HG03432 (cell line): ENCODE results near the gene PLEKHA1.

Source experiments
- ATAC-seq: cut with Tn5 transposase; IDR thresholded peaks from one replicate; pipeline ENCODE4 v1.9.1; 2021; ENCODE audit warnings: mild to moderate bottlenecking, moderate library complexity; ENCODE audit not compliant: unreplicated experiment

PLEKHA1 gene

GRCh38 chr10:122374237-122374858 lies at the start of gene PLEKHA1:
Gene PLEKHA1, plus strand, starts transcription at chr10:122374708. Its CDS starts 18,493 bp downstream, at chr10:122393201.
- peak; percentile 92 for ATAC-seq

- no peak for ATAC-seq
These were observed 49.3 kb upstream of the PLEKHA1 start for GRCh38 chr10:122325235-122325634.

DNA sequence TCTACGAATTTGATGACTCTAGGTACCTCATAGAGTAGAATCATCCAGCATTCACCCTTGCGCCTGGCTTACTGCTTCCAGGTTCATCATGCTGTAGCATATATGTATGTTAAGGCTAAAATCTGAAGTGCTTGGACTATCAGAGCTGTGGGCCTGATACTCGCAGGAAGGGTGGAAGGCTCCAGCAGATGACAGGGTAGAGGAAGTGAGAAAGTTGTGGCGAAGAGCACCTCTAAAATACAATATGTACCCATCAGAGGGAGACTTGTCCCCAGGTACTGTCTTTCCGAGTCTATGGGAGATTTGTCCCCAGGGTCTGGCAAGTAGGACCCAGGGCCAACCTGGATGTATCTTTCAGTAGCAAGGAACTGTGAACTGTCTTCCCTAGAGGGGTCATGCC lies 48.1 kb upstream of the PLEKHA1 start:
- no peak for ATAC-seq

DNA sequence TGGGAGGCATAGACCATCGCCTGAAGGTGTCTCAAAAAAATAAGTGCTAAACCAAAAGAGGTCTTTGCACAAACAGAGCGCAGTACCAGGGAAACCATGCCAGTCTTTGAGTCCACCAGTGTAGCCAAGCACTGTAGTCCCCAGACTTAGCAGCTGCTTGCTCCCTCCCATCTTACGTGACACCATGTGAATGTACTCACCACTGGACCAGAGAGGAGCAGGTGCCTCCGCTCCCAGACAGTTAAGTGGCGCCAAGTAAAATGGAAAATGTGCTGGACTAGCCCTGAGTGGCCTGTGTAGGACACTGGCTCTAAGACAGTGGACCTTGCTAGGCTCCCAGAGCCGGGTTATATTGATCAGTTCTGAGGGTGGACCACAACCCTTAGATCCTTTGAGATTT lies 47.7 kb upstream of the PLEKHA1 start:
- no peak for ATAC-seq

DNA sequence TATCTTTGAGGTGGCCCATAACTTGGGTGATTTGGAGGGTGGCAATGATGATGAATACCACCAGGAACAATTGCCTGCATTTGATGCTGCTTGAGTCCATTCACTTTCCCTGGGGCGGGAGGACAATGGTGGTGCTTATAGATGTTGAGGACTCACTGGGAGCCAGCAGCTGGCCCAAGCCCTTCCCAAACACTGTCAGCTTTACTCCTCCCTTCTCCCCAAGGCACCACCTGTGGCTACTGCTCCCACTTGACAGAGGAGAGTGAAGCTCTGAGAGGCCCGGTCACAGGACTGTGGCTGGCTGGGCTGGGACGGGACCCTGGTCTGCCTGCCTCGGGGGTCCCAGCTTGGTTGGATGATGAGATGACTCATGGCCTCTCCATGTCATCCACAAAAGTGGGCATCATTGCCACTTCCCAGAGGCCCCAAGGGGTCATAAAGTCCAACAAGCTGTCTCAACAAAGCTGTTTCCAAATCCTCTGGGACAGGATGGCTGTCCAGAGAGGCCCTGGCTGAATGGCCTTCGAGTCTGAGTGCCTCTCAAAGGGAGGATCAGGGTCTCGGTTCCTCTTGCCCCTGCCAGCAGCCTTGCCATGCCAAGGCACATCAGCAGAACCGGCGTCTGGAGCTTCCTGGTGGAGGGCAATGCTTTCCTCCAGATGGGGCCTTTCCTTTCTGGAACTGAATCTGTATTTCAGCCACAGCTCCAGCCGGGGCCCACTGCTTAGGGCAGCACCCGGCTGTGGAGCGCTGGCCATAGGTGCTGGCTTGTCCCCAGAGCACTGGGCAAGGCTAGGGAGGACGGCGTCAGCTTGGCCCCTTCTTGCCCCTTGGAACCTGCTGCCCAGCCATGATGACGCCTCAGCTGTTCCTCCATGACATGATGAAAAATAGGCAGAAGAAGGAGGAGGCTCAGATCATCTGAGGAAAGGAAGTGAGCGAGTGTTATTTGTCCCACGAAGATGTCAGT lies 47.0 kb upstream of the PLEKHA1 start:
- no peak for ATAC-seq

DNA sequence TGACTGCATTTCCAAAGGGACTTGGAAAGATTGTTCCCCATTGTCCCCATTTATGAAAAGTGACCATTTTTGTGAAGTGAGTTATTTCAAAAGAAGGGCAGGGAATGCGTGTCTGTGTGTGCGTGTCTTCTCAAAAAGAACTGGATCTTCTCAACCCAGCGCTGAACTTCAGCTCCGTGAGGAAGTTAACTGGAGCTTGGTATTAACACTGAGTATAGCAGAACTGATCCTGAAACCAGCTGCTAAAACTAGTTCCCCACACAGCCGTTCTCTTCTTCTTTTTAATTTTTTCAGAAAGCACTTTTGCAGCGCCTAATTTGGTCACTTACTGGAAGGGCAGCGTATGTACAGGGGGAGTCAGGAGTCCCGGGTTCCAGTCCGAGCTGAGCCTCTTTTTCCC lies 45.8 kb upstream of the PLEKHA1 start:
- no peak for ATAC-seq

DNA sequence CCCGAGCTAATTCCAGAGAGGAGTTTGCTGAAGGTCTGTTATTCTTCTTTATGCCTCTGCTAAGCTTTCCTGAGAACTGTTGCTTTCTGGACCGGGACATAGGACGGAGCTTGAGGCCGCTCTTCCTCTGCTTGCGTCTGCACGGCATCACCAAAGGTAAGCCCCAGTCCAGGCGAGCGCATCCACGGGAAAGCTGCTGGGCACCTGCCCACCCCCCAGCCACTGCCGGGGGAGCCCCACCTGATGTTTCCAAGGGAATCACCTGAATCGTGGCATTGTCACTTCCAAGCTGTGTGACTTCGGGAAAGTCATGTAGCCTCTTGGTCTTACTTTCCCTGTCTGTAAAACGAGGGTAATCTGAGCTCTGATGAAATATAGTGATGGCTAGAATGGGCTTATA lies 45.1 kb upstream of the PLEKHA1 start:
- ATAC-seq, result no peak

GRCh38 chr10:122331100-122331499 lies 43.4 kb upstream of the PLEKHA1 start:
- no peak for ATAC-seq

GRCh38 chr10:122331615-122332446 lies 42.7 kb upstream of the PLEKHA1 start:
- no peak for ATAC-seq

DNA sequence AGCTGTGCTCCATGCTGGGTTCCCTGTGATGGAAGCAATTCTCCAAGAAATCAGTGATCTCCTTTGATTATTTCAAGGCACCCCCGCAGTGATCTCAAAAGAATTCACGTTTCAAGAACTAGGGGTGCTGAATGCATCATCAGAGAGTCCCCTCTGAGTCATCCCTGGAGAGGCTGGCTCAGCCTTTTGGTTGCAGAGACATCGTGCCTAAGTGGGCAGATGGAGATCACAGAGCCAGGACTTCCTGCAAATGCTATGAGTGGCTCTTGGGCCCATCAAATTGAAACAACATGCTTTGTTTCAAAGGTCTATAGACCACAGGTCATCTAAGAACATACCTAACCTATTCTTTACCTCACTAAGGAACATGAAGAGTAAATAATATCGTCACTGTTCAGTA lies 41.5 kb upstream of the PLEKHA1 start:
- no peak for ATAC-seq

DNA sequence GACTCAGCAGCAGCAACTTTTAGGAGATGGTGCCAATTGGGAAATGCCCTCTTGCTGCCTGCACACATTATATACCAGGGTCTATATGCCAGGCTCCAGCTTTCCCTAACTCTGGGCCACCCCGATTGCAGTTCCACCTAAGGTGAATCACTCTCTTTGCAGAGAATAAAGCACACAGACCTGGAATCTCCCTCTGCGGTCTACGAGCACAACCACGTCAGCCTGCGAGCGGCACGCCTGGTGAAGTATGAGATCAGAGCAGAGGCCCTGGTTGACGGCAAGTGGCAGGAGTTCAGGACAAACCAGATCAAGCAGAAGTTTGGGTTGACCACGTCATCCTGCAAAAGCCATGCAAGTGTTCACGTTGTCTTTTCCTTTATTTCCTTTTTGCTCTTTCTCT lies 38.2 kb upstream of the PLEKHA1 start:
- no peak for ATAC-seq

DNA sequence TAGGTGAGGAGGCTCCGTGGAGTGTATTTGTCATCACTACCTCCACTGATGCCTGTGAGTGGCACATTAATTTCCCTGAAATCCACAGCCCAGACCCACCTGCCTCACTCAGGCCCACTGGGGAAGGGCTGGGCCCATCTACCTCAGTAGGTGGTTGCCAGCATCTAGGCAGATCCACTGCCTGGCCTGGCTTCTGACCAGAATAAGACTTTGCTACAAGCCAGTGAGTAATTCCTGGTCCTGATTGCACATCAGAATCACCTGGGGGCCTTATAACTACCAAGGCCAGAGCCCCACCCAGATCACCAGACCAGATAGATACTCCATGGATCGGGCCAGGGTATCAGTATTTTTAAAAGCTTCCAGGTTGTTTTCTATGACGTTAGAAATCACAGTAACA lies 37.5 kb upstream of the PLEKHA1 start:
- no peak for ATAC-seq

- ATAC-seq, result no peak
These were observed 35.7 kb upstream of the PLEKHA1 start for GRCh38 chr10:122338609-122339441.

GRCh38 chr10:122341141-122341810 lies 33.2 kb upstream of the PLEKHA1 start:
- ATAC-seq, result no peak

DNA sequence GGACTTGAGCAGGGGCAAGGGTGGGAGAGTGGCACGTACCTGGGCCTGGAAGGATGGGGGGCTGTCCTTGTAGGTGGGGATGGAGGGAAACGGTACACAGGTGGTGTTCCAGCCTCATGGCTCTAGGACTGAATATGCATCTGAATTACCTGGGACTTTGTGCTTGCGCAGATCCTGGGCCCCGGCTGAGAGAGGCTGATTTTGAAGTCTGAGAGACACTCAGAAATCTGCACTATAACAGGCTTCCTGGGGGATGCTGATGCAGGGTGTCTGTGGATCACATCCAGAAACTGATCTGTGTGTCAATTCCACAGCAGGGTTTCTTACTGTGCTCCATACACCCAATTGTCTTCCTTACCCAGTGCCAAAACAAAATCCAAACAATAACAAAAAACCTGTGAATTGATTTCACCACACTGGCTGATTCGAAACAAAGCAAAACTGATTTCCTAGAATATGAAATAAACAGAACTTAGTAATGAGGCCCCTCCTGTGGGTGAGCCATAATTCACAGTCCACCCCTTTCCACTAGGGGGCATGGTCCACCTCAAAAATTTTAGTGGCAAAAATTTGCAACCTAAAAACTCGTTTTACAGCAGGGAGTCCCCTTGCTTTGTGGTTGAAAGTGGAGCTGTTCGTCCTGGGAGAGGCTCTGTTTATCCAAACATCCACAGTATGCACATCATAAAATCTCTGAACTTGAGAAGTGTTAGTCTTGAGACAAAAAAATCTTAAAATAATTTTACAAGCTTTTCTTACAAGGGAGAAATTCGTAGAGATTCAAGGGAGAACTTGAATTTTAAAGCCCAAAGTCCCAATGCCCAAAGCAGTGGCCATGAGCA lies 32.0 kb upstream of the PLEKHA1 start:
- no peak for ATAC-seq

- ATAC-seq, result no peak
These were observed 31.2 kb upstream of the PLEKHA1 start for GRCh38 chr10:122343135-122343800.

- no peak for ATAC-seq
These were observed 30.6 kb upstream of the PLEKHA1 start for GRCh38 chr10:122343936-122344335.

DNA sequence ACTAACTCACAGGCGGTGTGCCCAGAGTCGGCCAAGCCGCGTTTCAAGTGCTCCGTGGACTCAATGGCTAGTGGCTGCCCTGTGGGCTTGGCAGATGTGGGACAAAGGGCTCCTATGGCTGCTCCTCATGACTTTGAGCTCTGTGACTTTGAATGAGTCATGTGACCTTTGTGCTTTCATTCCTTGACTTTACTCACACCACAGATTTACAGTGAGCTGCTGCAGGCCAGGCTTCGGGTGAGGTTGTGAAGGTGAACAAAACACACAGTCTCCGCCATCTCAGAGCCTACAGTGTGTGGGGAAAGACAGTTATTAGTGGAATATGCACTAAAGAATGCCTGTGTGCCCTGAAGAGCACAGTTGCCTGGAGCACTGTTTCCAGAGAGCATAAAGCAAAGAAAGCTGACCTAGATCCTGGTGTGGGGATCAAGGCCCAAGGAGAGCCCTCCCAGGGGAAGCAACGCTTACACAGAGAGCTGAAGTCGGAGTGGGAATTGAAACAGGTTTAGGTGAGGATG lies 29.7 kb upstream of the PLEKHA1 start:
- no peak for ATAC-seq
